ENCODE data around the gene EVI5. TPM values are rescaled to one million over a fixed set of nuclear protein-coding genes. Genes with fewer than 3 reads are reported as not detected.

EVI5 gene
- total RNA-seq (2014; rRNA removed; shearing (Covaris generic)), result 17.1 and 19.5 TPM in 2 replicates

GRCh38 chr1:92784639-92785500, at the start of gene EVI5:
Gene EVI5, minus strand, starts transcription at chr1:92785108. Its CDS starts 48,562 bp downstream, at chr1:92736546.
- DNase-seq (ENCODE audit: low spot score), result peak; percentile 97

DNA sequence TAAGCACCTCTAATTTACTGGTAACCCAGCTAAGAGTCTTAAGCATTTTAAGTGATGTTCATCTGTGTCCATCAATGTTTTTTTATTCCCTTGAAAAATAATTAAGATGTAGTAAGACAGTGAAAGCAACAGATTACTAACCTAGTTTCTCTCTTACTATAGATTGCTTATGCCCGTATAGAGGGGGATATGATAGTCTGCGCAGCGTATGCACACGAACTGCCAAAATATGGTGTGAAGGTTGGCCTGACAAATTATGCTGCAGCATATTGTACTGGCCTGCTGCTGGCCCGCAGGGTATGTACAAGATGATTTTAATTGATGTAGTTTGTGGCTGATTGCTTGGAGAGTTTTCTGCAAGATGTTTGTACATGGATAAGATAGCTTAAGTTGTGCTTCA, 49.7 kb upstream of the EVI5 start:
- DNase-seq (ENCODE audit: low spot score), result no peak

DNA sequence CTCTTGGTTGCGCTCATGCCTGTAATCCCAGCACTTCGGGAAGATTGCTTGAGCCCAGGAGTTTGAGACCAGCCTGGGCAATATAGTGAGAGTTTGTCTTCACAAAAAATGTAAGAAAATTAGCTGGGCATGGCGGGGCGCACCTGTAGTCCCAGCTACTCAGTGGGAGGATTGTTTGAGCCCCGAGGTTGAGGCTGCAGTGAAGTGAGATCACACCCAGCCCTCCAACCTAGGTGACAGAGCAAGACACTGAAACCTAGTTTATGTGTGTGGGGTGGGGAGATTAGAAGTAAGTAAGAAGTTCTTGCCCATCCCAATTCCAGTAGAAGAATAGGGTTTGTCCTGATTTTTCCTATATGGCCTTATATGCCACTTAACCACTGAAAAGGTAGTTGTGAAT, 48.9 kb upstream of the EVI5 start:
- DNase-seq (ENCODE audit: low spot score), result no peak

- peak; percentile 23 for DNase-seq (ENCODE audit: low spot score)
These were observed 47.7 kb upstream of the EVI5 start for GRCh38 chr1:92832537-92833114.

- DNase-seq (ENCODE audit: low spot score), result peak; percentile 99
These were observed 47.0 kb upstream of the EVI5 start, which contains the start of gene RPL5 for GRCh38 chr1:92831762-92832536. Gene RPL5, plus strand, starts transcription at chr1:92832040. Its CDS starts 75 bp downstream, at chr1:92832115.

- no peak for DNase-seq (ENCODE audit: low spot score)
These were observed 46.5 kb upstream of the EVI5 start for GRCh38 chr1:92831368-92831761.

DNA sequence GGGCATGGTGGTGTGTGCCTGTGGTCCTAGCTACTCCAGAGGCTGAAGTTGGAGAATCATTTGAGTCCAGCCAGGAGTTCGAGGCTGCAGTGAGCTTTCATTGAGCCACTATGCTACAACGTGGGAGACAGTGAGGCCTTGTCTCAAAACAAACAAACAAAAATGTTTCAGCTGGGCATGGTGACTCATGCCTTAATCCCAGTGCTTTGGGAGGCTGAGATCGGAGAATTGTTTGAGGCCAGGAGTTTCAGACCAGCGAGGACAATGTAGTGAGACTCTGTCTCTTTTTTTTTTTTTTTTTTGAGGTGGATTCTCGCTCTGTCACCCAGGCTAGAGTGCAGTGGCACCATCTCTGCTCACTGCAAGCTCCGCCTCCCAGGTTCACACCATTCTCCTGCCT, 41.9 kb upstream of the EVI5 start:
- DNase-seq (ENCODE audit: low spot score), result no peak

DNA sequence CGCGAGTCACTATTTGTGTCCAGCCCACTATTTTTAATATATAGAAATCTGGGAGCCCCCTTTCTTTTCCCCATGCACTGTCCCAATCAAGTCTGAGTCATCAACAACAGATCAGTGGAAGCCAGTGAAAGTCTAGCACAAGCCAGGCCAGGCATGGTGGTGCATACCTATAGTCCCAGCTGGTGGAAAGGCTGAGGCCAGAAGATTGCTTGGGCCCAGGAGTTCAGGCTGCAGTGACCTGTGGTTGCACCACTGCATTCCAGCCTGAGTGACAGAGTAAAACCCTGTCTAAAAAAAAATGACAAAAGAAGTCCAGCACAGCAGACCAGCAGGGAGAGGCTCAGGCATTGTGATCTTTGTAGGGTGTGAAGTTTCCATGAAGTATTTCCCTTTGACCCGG, 38.0 kb upstream of the EVI5 start:
- no peak for DNase-seq (ENCODE audit: low spot score)

- no peak for DNase-seq (ENCODE audit: low spot score)
These were observed 35.6 kb upstream of the EVI5 start for GRCh38 chr1:92820551-92820950.

GRCh38 chr1:92820024-92820423, 35.1 kb upstream of the EVI5 start:
- DNase-seq (ENCODE audit: low spot score), result no peak

DNA sequence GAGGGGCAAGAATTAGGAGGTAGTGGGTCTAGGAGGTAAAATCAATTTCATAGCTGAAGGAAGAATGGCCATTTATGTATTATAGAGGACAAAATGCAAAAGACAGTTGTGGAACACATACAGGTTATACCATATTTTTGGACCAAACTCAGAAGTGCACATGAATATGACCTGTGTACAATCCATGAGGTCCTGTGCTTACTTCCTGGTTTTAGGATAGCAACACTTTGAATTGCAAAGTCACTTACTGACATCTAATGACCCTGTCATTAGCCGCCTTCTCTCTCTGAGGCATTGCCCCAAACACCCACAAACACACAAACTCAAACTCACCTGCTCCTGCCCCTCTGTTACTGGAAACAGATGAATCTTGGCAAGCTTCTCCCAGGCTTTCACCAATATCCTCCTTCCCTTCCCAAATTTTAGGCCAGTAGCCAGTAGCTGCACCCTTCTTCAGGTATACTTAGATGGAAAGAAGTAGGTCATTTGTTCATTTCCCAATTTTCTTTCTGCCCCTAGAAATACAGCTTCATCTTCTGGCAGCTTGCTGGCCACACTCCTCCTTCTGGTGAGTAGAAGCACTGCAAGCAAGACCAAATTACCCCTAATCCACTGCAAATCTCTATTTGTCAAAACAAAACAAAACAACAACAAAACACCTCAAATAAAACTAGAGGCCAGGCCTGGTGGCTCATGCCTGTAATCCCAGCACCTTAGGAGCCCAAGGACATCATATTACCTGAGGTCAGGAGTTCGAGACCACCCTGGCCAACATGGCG, 33.3 kb upstream of the EVI5 start:
- peak; percentile 43 for DNase-seq (ENCODE audit: low spot score)

GRCh38 chr1:92817137-92817697, 32.3 kb upstream of the EVI5 start:
- peak; percentile 38 for DNase-seq (ENCODE audit: low spot score)

DNA sequence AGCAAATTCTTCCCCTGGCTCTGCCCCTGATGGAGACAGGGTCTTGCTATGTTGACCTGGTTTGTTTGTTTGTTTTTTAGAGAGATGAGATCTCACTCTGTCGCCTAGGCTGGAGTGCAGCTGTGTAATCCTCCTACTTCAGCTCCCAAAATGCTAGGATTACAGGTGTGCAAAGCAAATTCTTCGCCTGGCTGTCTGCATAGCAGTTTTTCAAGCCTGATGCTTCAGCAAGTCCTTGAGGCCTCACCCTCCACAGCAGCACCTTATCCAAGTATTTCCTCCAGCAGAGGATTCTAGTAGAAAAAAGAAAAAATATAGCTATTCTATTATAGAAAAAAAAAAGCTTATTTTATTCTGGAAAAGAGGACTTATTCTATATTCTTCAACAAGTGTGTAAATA, 31.8 kb upstream of the EVI5 start:
- no peak for DNase-seq (ENCODE audit: low spot score)

DNA sequence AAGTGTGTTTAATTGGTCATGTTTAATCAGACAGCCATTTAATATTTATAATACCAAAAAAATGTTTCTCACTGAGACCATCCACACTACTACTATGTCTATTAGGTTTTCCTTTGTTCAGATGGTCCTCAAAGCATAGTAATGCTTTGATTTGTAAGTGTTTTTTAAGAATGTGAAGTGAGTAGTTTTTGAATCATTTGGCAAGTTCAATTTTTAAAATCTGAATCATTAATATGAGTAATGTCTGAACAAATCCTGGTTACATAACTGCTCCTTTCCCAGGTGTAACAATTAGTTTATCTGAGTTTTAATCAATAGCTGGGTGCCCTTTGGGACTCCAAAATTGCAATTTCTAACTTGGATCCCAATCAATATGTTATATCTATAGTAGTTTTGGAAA, 23.5 kb upstream of the EVI5 start:
- DNase-seq (ENCODE audit: low spot score), result no peak

GRCh38 chr1:92805216-92805615, 20.3 kb upstream of the EVI5 start:
- no peak for DNase-seq (ENCODE audit: low spot score)

DNA sequence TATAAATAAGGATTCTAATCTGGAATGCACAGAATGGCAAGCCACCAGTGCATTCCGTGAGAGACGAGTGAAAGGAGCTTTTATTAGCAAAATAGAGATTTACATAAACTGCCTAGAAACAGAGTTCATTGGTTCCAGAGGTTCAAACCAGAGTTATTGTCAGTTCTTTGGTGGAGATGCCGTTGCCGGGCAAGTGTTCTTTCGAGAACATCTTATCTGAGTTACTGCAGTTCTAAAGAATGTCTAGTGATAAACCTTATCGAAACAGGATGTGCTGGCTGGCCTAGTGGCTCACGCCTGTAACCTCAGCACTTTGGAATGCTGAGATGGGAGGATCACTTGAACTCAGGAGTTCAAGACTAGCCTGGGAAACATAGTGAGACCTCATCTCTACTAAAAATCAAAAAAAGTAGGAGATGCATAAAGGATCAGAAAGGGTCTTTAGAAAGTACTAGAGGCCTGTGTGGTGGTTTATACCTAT, 19.9 kb upstream of the EVI5 start:
- DNase-seq (ENCODE audit: low spot score), result peak; percentile 74

DNA sequence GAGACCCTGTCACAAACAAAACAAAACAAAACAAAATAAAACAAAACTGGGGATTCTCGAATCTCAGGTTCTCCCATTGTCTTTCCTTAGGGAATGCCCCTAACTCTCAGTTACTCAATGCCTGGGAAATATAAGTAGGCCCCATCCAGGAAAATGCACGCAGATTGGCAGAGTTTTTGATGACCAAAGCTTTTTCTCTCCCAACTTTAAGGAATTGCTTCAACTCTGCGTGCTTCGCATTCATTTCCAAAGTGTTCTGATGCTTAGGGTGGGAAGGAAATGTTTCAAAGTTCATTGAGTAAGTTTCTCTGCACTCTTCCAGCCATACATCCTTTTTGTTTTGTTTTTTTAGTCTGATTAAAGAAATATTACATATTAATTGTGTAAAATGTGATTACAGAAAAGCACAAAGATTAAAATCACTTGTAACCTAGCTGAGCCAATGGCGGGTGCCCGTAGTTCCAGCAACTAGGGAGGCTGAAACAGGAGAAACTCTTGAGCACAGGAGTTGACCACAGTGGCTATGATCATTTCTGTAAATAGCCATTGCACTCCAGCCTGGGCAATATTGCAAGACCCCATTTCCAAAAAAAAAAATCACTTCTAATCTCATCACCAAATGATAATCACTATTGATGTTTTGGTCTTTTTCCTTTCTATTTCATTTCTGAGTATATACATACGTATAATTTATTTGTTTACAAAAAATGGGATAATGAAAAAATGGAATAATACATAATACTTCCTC, 18.4 kb upstream of the EVI5 start:
- no peak for DNase-seq (ENCODE audit: low spot score)

GRCh38 chr1:92797961-92798360, 13.1 kb upstream of the EVI5 start:
- no peak for DNase-seq (ENCODE audit: low spot score)

DNA sequence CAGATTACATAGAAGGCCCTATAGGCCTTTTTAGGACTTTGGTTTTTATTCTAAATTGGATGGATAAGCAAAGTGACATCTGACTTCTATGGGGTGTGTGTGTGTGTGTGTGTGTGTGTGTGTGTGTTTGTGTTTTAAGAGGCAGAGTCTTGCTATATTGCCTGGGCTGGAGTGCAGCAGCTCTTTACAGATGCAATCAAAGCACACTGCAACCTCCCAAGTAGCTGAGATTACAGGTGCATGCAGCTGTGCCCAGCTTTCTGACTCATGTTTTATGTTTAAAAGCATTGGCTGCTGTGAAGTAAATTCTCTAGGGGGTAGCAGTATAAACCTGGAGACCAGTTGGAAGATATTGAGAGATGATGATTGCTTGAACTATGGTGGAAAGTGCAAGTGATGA, 12.4 kb upstream of the EVI5 start:
- no peak for DNase-seq (ENCODE audit: low spot score)

DNA sequence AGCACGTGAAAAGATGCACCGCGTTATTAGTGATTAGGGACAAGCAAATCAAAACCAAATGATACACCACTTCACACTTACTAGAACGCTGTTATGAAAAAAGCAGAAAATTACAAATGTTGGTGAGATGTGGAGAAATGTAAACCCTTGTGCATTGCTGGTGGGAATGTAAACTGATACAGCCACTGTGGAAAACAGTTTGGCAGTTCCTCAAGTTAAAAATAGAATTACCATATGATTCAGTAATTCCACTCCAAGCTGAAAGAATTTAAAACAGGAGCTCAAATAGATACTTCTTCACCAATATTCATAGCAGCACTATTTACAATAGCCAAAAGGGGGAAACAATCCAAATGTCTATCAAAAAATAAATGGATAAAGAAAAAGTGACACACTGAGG, 10.3 kb upstream of the EVI5 start:
- DNase-seq (ENCODE audit: low spot score), result no peak
